NCI-H526 treated with DMSO at 0.1 percent for 48 hours (cell line): ENCODE results near the gene FBXO44.

Experiments used
- DNase-seq: peaks from one replicate; lab custom pipeline; 2025; lab: John Stamatoyannopoulos, UW

FBXO44 gene

DNA sequence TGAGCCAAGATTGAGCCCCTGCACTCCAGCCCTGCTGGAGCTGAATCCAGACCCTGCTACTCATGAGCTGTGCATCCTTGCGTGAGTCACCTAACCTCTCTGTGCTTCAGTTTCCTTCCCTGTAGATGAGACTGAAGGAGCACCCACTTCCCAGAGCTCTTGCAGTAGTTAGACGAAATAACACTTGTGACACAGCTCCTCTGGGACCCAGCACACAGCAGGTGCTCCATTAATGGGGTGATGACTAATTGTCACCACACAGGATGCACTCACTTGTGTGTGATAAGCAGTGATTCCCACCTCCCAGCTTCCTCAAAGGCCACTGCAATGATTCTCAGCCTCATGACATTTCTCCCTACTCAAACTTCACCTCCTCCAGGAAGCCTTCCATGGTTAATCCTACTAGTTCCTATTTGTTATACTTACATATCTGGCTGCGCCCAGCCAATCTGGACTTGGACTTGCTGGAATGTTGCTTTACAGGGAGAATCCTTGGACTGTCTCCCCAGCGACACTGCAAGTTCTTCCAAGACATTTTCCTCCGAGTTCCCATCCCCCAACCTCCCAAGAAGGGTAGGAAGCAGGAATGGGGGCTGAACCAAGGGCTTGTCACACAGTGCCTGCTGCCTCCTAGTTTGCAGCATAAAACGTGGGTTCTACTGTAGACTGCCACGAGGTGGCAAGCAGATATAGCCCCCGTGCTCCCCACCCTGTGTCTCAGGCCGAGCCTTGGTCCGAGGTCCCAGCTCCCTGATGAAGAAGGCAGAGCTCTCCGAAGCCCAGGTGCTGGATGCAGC lies 54.1 kb downstream of the FBXO44 start:
- no peak for DNase-seq

DNA sequence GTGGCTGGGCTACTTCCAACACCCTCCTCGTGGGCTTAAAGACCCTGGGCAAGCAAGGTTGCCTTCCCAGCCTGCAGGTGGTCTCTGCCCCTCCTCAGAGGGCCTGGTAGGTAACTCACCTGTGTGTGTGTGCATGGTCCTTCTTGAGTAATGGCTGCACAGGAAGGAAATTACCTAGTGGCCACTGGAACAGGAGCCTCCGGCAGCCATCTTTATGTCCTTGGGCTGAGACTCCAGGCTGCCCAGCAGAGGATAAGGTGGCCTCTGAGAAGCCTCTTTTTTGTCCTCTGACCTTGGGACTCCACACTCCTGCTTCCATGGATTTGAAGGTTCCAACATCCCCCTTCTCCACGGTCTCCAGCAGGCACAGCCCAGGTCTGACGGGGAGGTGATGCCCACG lies 56.8 kb downstream of the FBXO44 start:
- no peak for DNase-seq

DNA sequence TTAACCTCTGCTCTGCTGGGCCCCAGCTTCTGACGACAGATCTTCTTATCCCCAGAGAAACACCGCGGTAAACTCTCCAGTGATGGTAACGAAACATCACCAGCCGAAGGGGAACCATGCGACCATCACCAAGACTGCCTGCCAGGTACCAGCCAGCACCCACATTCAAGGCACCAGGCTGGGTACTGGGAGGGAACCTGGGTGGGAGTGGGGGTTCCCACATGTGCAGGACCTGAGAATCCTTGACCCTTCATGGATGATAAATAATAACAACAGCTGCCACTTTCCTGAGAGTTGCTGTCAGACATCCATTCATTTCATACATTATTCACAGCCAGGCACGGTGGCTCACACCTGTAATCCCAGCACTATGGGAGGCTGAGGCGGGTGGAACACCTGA lies 57.6 kb downstream of the FBXO44 start:
- DNase-seq, result no peak
